Stomach (tissue), 9 donors: ENCODE measurements around the gene LRGUK. TPM values are rescaled to one million over a fixed set of nuclear protein-coding genes. Genes with fewer than 3 reads are reported as not detected.

Source experiments
- DNase-seq, 2 donors: peaks; one replicate each; pipeline versions ENCODE4 v3.0.0 to v3.0.0-alpha.2; 2013 to 2019
- H3K27ac ChIP-seq, 5 donors: fragments of 200-600 bp in 4 of 5; sonication (generic) in 4 of 5; one replicate each; pipeline ENCODE4 v1.5.1; 2013 to 2019; ENCODE audit warnings: mild to moderate bottlenecking in 1 of 5, moderate library complexity in 1 of 5
- H3K27me3 ChIP-seq, 3 donors: fragments of 200-600 bp; sonication (generic); one replicate each; pipeline ENCODE4 v1.5.1; 2017 to 2019; ENCODE audit warnings: mixed run types in 1 of 3
- H3K36me3 ChIP-seq, 4 donors: fragments of 200-600 bp; sonication (generic); 1 replicate in 3 of 4; 2 replicates in 1 of 4; pipeline ENCODE4 v1.5.1; 2016 to 2019
- H3K4me1 ChIP-seq, 4 donors: fragments of 200-600 bp; sonication (generic); one replicate each; pipeline ENCODE4 v1.5.1; 2016 to 2019
- H3K4me3 ChIP-seq, 4 donors: fragments of 200-600 bp; sonication (generic) in 3 of 4; one replicate each; pipeline ENCODE4 v1.5.1; 2016 to 2019; ENCODE audit warnings: mild to moderate bottlenecking in 1 of 4
- H3K9me3 ChIP-seq, 4 donors: fragments of 200-600 bp; sonication (generic); one replicate each; pipeline ENCODE4 v1.5.1; 2016 to 2019
- CTCF ChIP-seq, 7 experiments: fragments of 450-650 bp in 4 of 7; fragments of 200-600 bp in 3 of 7; sonication (generic) in 3 of 7; IDR thresholded peaks; one replicate each; pipeline ENCODE4 v1.5.1; 2016 to 2019; ENCODE audit warnings: antibody characterized with exemption in 7 of 7, control low read depth in 2 of 7, mild to moderate bottlenecking in 1 of 7
- EP300 ChIP-seq: sonication (generic); formaldehyde crosslinking; IDR thresholded peaks from one replicate; pipeline ENCODE4 v1.6.1; 2017; ENCODE audit warnings: antibody characterized with exemption
- POLR2A ChIP-seq, 4 donors: fragments of 450-650 bp; IDR thresholded peaks; one replicate each; pipeline ENCODE4 v1.6.1; 2016; ENCODE audit warnings: antibody characterized with exemption in 4 of 4, control low read depth in 2 of 4, mild to moderate bottlenecking in 1 of 4, moderate library complexity in 1 of 4
- POLR2AphosphoS5 ChIP-seq, 3 donors: sonication (generic); formaldehyde crosslinking; IDR thresholded peaks; one replicate each; pipeline ENCODE4 v1.6.1; 2016; ENCODE audit warnings: antibody characterized with exemption in 3 of 3
- WGBS, 5 donors: extraction: QIAGEN DNeasy Blood & Tissue Kit in 3 of 5; methylation state at CpG; one replicate each; pipeline versions ENCODE4 v1.1.5 to v1.1.7; 2013 to 2018; 5-methylcytosine and 5-hydroxymethylcytosine counted together
- intact Hi-C: fragments of 100-400 bp; cut with DNase I; formaldehyde crosslinking; loops from one replicate; pipeline ENCODE4 v1.15.1; 2023; ENCODE audit warnings: low total_unique reads
- polyA plus RNA-seq, 3 donors: library from polyadenylated mRNA; stranded (reverse); fragments of 200-250 nt; gene quantifications; one replicate each; pipeline ENCODE4 v1.2.3, GENCODE V29; 2013
- total RNA-seq, 5 donors: library from RNA; depleted of rRNA; stranded (reverse); fragments of >200 nt; gene quantifications; one replicate each; pipeline versions ENCODE4 v1.1.0 to v1.2.3, GENCODE V29; 2014 to 2016
- donor health status: healthy with polysubstance abuse.
- donor health status: Bipolar disorder and iron deficiency.
- donor health status: healthy.

The LRGUK gene
- total and polyA plus RNA-seq, 8 donors: 0.10 to 4.1 (median 1.5) TPM; not detected in 3

- Histone ChIP-seq H3K27me3 (no peaks in the 10 kb centered on the region), H3K4me1 (no peaks in the 10 kb centered on the region), H3K27ac (no peak overlapping the region), H3K36me3 (peaks cover 3 to 46% (median 35%) of the 10 kb centered on the region in 4 donors), H3K9me3 (no peaks in the 10 kb centered on the region), H3K4me3 (no peak overlapping the region)
- DNase-seq: no peak
- intact Hi-C loops: no loop called here
- WGBS, 5 donors: 82 to 94% (median 93%) methylated on average over 4 of the region's 4 CpGs
- TF ChIP-seq EP300 (no peak), POLR2AphosphoS5 (IDR thresholded peaks at IDR 0.05) (no peak), POLR2A (IDR thresholded peaks at IDR 0.05) (no peak), CTCF (IDR thresholded peaks at IDR 0.05) (no peak)
Measured at GRCh38 chr7:134308548-134308947, 181.4 kb downstream of the LRGUK start.

GRCh38 chr7:134311807-134312206 is 184.7 kb downstream of the LRGUK start:
- H3K9me3 ChIP-seq: no peaks in the 10 kb centered on the region
- peaks cover 0 to 16% (median 6%) of the 10 kb centered on the region in 4 donors for H3K36me3 ChIP-seq
- 93 to 99% (median 98%) methylated on average over 4 of the region's 4 CpGs for WGBS, 5 donors
- intact Hi-C loops: no loop called here
- H3K27me3 ChIP-seq: no peaks in the 10 kb centered on the region
- no peak for TF ChIP-seq POLR2AphosphoS5 (IDR thresholded peaks at IDR 0.05)
- TF ChIP-seq CTCF (IDR thresholded peaks at IDR 0.05): no peak
- no peak for TF ChIP-seq EP300
- TF ChIP-seq POLR2A (IDR thresholded peaks at IDR 0.05): no peak
- H3K4me1 ChIP-seq: peaks cover 0 to 8% (median 7%) of the 10 kb centered on the region in 4 donors
- H3K27ac ChIP-seq: no peak overlapping the region
- no peak overlapping the region for H3K4me3 ChIP-seq
- no peak for DNase-seq

GRCh38 chr7:134312717-134313116 is 185.6 kb downstream of the LRGUK start:
- peaks cover 0 to 14% (median 4%) of the 10 kb centered on the region in 4 donors for H3K36me3 ChIP-seq
- no peaks in the 10 kb centered on the region for H3K27me3 ChIP-seq
- H3K27ac ChIP-seq: no peak overlapping the region
- intact Hi-C loops: no loop called here
- no peaks in the 10 kb centered on the region for H3K9me3 ChIP-seq
- WGBS, 5 donors: 83 to 91% (median 85%) methylated on average over 6 of the region's 6 CpGs
- peaks cover 0 to 15% (median 10%) of the 10 kb centered on the region in 4 donors for H3K4me1 ChIP-seq
- no peak for DNase-seq
- TF ChIP-seq CTCF (IDR thresholded peaks at IDR 0.05) (no peak), EP300 (no peak), POLR2AphosphoS5 (IDR thresholded peaks at IDR 0.05) (no peak), POLR2A (IDR thresholded peaks at IDR 0.05) (no peak)
- no peak overlapping the region for H3K4me3 ChIP-seq

GRCh38 chr7:134313543-134313942 is 186.4 kb downstream of the LRGUK start:
- TF ChIP-seq POLR2AphosphoS5 (IDR thresholded peaks at IDR 0.05): no peak
- no peak for TF ChIP-seq EP300
- TF ChIP-seq POLR2A (IDR thresholded peaks at IDR 0.05): no peak
- no peak for TF ChIP-seq CTCF (IDR thresholded peaks at IDR 0.05)
- Histone ChIP-seq H3K9me3 (no peaks in the 10 kb centered on the region), H3K27ac (no peak overlapping the region), H3K4me3 (no peak overlapping the region), H3K4me1 (peaks cover 0 to 18% (median 11%) of the 10 kb centered on the region in 4 donors), H3K27me3 (no peaks in the 10 kb centered on the region), H3K36me3 (peaks cover 0 to 6% (median 0%) of the 10 kb centered on the region in 4 donors)
- intact Hi-C loops: no loop called here
- DNase-seq: no peak
- WGBS, 5 donors: 82 to 94% (median 89%) methylated on average over 1 of the region's 1 CpG

Other genes starting within 250 kb of the LRGUK start
- 10 to 100 TPM in 2 of 5 donors, 1 to 10 TPM in 3; 3.2 to 13.0 (median 8.3) TPM for gene SLC35B4, start 189.6 kb downstream of the LRGUK start, total RNA-seq
- 1 to 10 TPM; 1.9 to 2.0 (median 2.0) TPM for gene SLC35B4, start 189.6 kb downstream of the LRGUK start, polyA plus RNA-seq